HepG2 (cell line): ENCODE data around the gene KCNJ4. TPM values are rescaled to one million over a fixed set of nuclear protein-coding genes. Genes with fewer than 3 reads are reported as not detected.

Experiments
- ATF6 ChIP-seq: sonication (generic); formaldehyde crosslinking; conservative IDR thresholded peaks from 2 replicates; pipeline ENCODE4 v1.4.0; 2020; ENCODE audit warnings: missing genetic modification reagents
- FOSL2 ChIP-seq: sonication (generic); formaldehyde crosslinking; IDR thresholded peaks from 2 replicates; pipeline ENCODE4 v1.4.0; 2020; ENCODE audit warnings: missing genetic modification reagents
- GPN1 ChIP-seq: sonication (generic); formaldehyde crosslinking; IDR thresholded peaks from 2 replicates; pipeline ENCODE4 v1.5.1; 2020; ENCODE audit warnings: missing genetic modification reagents, borderline replicate concordance
- HNRNPH1 ChIP-seq: fragments of 200-400 bp; formaldehyde crosslinking; optimal IDR thresholded peaks from 2 replicates; pipeline ENCODE3; 2017; ENCODE audit warnings: mild to moderate bottlenecking, low read depth, low read length
- HNRNPLL ChIP-seq: fragments of 200-400 bp; formaldehyde crosslinking; IDR thresholded peaks from 2 replicates; pipeline ENCODE4 v1.6.1; 2017; ENCODE audit warnings: mild to moderate bottlenecking, low read depth, low read length; ENCODE audit not compliant: poor library complexity, severe bottlenecking
- KAT8 ChIP-seq: IDR thresholded peaks from 2 replicates; pipeline ENCODE4 v1.6.1; 2016; ENCODE audit warnings: missing genetic modification reagents, missing compliant biosample characterization
- MIER3 ChIP-seq: IDR thresholded peaks from 2 replicates; pipeline ENCODE4 v1.6.1; 2016; ENCODE audit warnings: missing compliant biosample characterization, borderline replicate concordance
- MYC ChIP-seq: sonication (generic); formaldehyde crosslinking; IDR thresholded peaks from 2 replicates; pipeline ENCODE4 v1.9.0; 2021; ENCODE audit warnings: missing genetic modification reagents, borderline replicate concordance
- PBX3 ChIP-seq: sonication (generic); formaldehyde crosslinking; IDR thresholded peaks from 2 replicates; pipeline ENCODE4 v1.8.1; 2023; ENCODE audit warnings: missing genetic modification reagents, inconsistent platforms, borderline replicate concordance
- PCBP1 ChIP-seq: fragments of 200-400 bp; formaldehyde crosslinking; IDR thresholded peaks from 2 replicates; pipeline ENCODE4 v1.6.1; 2017; ENCODE audit warnings: mild to moderate bottlenecking, low read depth, low read length, borderline replicate concordance
- ZBTB39 ChIP-seq: sonication (generic); formaldehyde crosslinking; IDR thresholded peaks from 2 replicates; pipeline ENCODE4 v1.5.0; 2020; ENCODE audit warnings: missing genetic modification reagents
- ZNF713 ChIP-seq: sonication (generic); formaldehyde crosslinking; IDR thresholded peaks from 2 replicates; pipeline ENCODE4 v1.4.0; 2020; ENCODE audit warnings: mild to moderate bottlenecking, missing genetic modification reagents
- ZNF800 ChIP-seq: sonication (generic); formaldehyde crosslinking; IDR thresholded peaks from 2 replicates; pipeline ENCODE4 v1.4.0; 2020; ENCODE audit warnings: missing genetic modification reagents
- polyA plus RNA-seq, 8 experiments: library from polyadenylated mRNA; depleted of rRNA in 3 of 8; stranded (reverse) in 7 of 8; unstranded in 1 of 8; fragments of >200 nt; fragmentation: Illumina TruSeq in 4 of 8; extraction: Trizol in 4 of 8; gene quantifications; 2 replicates each; pipeline versions ENCODE4 v1.2.1 to v1.2.3, GENCODE V29; 2011 to 2016; ENCODE audit warnings: low read depth in 4 of 8, missing spikeins in 1 of 8, mixed read lengths in 1 of 8; ENCODE audit not compliant: insufficient read depth in 1 of 8
- total RNA-seq, 5 experiments: library from RNA; depleted of rRNA; stranded (reverse); fragments of >200 nt; fragmentation: Illumina TruSeq; extraction: Trizol; gene quantifications; 2 replicates each; pipeline ENCODE4 v1.2.3, GENCODE V29; 2016; ENCODE audit warnings: low read depth in 1 of 5
- TF ChIP-seq, protein P1 (sequence below): sonication (generic); formaldehyde crosslinking; IDR thresholded peaks from 2 replicates; pipeline ENCODE4 v1.4.0; 2020; ENCODE audit warnings: missing genetic modification reagents
- TF ChIP-seq, protein P2 (sequence below): sonication (generic); formaldehyde crosslinking; IDR thresholded peaks from 2 replicates; pipeline ENCODE4 v1.5.0; 2020; ENCODE audit warnings: missing genetic modification reagents, mild to moderate bottlenecking, borderline replicate concordance

Gene KCNJ4
- total and polyA plus RNA-seq, 2 of the 13 experiments (the other 11 are each of a cell fraction or from before 2014, with no cell fraction given) = not detected

- TF ChIP-seq HNRNPLL = peak; percentile 89
- TF ChIP-seq FOSL2 = peak; percentile 50; the same call in 1 of the 2 replicates
- peak; percentile 52; the same call in 1 of the 2 replicates for TF ChIP-seq MIER3 (CRISPR knock-in tag)
- TF ChIP-seq GPN1 (CRISPR knock-in tag) = no peak
- TF ChIP-seq PBX3 = no peak
- TF ChIP-seq KAT8 (CRISPR knock-in tag) = peak; percentile 48; the same call in 1 of the 2 replicates
- TF ChIP-seq, protein P1, sequence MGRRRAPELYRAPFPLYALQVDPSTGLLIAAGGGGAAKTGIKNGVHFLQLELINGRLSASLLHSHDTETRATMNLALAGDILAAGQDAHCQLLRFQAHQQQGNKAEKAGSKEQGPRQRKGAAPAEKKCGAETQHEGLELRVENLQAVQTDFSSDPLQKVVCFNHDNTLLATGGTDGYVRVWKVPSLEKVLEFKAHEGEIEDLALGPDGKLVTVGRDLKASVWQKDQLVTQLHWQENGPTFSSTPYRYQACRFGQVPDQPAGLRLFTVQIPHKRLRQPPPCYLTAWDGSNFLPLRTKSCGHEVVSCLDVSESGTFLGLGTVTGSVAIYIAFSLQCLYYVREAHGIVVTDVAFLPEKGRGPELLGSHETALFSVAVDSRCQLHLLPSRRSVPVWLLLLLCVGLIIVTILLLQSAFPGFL (CRISPR knock-in tag) = no peak
- no peak for TF ChIP-seq HNRNPH1
- TF ChIP-seq, protein P2, sequence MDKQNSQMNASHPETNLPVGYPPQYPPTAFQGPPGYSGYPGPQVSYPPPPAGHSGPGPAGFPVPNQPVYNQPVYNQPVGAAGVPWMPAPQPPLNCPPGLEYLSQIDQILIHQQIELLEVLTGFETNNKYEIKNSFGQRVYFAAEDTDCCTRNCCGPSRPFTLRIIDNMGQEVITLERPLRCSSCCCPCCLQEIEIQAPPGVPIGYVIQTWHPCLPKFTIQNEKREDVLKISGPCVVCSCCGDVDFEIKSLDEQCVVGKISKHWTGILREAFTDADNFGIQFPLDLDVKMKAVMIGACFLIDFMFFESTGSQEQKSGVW = no peak
- peak; percentile 57; the same call in 1 of the 2 replicates for TF ChIP-seq MYC
- TF ChIP-seq ZBTB39 (CRISPR knock-in tag) = no peak
- no peak for TF ChIP-seq PCBP1
- no peak for TF ChIP-seq ZNF713
- TF ChIP-seq ZNF800 (CRISPR knock-in tag) = peak; percentile 97
- no peak for TF ChIP-seq ATF6 (CRISPR knock-in tag)
Measured at GRCh38 chr22:38461414-38462081, 6.5 kb upstream of the KCNJ4 start (continued).
